ENCODE measurements around the gene EFEMP2. TPM values are rescaled to one million over a fixed set of nuclear protein-coding genes. Genes with fewer than 3 reads are reported as not detected.

The EFEMP2 gene
- total RNA-seq, 3 donors from 2014 or later (not counting 1 experiment from before 2014, with no cell fraction given) = 6.1 to 13.0 (median 9.8) TPM

DNA sequence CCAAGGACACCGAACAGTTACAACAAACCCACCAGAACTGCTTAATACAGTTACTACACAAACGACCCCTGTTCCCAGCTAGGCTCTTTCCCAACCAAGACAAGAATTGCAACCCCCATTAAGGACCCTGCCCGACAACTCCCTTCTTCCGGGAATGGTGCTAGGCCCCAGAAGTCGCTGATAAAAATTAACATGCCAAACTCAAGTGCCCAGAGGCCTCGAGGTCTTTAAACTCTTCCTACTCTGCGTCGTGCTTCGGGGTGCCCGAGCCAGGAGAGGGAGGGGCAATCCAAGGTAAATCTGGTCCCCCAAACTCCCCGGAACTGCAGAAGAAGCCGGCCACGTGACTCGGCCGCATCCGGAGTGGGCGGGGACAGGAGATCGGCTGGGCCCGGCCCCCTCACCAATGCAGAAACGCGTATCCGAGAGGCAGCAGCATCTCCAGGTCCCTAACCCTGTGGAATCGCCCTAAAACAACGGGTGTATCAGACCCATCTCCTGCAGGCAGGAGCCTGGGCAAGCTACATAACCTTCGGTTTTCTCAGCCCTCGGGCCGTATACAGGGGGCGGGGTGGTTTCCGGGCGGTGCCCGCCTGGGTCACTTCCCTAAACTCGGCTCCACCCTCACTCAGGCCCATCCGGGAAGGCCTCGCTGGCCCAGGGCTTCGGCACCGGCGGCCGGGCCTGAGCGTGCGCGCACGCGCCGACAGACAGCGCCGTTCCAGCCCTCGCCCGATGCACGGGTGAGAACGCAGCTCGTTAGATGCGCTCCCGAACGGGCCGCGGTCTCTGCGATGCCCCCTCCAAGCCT is 15.7 kb downstream of the EFEMP2 start:
- DNase-seq (peak; percentile 80 to 89), ATAC-seq (peak; percentile 9 to 36 (median 24))
- Mint-ChIP-seq H3K36me3 (peaks cover 7% of the 10 kb centered on the region), H3K4me1 (peaks cover 57 to 69% of the 10 kb centered on the region in 2 donors), H3K27me3 (ENCODE audit: low read depth in 2 of 2) (no peaks in the 10 kb centered on the region), H3K9me3 (no peaks in the 10 kb centered on the region), H3K4me3 (peak overlapping the region; percentile 92), H3K27ac (peak overlapping the region; percentile 94 to 98)
- 1% methylated on average over 57 of the region's 57 CpGs for WGBS (ENCODE audit: insufficient coverage)
- Histone ChIP-seq H3K27ac (ENCODE audit: low read length) (peak overlapping the region; percentile 55), H3K36me3 (ENCODE audit: control insufficient read depth, insufficient read depth, low read length) (peaks cover 42% of the 10 kb centered on the region), H3K9me3 (ENCODE audit: control insufficient read depth, insufficient read depth, low read length) (no peaks in the 10 kb centered on the region), H3K27me3 (ENCODE audit: control insufficient read depth, insufficient read depth, low read length) (no peaks in the 10 kb centered on the region), H3K4me1 (ENCODE audit: control insufficient read depth, insufficient read depth, low read length) (peaks cover 58% of the 10 kb centered on the region), H3K4me3 (ENCODE audit: low read length) (peak overlapping the region; percentile 77)
- TF ChIP-seq, protein P1, sequence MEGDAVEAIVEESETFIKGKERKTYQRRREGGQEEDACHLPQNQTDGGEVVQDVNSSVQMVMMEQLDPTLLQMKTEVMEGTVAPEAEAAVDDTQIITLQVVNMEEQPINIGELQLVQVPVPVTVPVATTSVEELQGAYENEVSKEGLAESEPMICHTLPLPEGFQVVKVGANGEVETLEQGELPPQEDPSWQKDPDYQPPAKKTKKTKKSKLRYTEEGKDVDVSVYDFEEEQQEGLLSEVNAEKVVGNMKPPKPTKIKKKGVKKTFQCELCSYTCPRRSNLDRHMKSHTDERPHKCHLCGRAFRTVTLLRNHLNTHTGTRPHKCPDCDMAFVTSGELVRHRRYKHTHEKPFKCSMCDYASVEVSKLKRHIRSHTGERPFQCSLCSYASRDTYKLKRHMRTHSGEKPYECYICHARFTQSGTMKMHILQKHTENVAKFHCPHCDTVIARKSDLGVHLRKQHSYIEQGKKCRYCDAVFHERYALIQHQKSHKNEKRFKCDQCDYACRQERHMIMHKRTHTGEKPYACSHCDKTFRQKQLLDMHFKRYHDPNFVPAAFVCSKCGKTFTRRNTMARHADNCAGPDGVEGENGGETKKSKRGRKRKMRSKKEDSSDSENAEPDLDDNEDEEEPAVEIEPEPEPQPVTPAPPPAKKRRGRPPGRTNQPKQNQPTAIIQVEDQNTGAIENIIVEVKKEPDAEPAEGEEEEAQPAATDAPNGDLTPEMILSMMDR (IDR thresholded peaks at IDR 0.05) = no peak
- intact Hi-C loops (cut with micrococcal nuclease) = loop anchor here (5.0 kb wide), 1 partner anchor 60 kb away; the partner anchor contains the start of genes C11orf68 and DRAP1

DNA sequence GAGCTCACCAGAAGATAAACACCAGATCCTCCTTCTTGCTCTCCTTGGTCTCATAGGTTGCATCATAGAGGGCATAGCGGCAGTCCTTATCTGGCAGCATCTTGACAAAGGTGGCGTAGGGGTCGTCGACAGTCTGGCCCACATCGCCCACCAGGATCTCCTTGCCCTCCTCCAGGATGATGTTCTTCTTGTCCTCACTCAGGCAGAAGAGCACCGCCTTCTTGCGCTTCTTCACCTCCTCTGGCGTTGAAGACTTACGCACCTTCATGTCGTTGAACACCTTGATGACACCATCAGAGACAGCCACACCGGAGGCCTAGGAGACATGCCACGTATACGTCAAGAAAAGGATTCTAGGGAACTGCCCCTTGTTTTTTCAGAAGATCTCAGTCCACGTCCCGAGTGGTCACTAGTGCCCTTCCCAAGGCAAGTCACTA is 16.7 kb downstream of the EFEMP2 start:
- Histone ChIP-seq H3K36me3 (ENCODE audit: control insufficient read depth, insufficient read depth, low read length) (peaks cover 52% of the 10 kb centered on the region), H3K27me3 (ENCODE audit: control insufficient read depth, insufficient read depth, low read length) (no peaks in the 10 kb centered on the region), H3K4me1 (ENCODE audit: control insufficient read depth, insufficient read depth, low read length) (peaks cover 48% of the 10 kb centered on the region), H3K9me3 (ENCODE audit: control insufficient read depth, insufficient read depth, low read length) (peaks cover 4% of the 10 kb centered on the region), H3K4me3 (ENCODE audit: low read length) (no peak overlapping the region), H3K27ac (ENCODE audit: low read length) (no peak overlapping the region)
- WGBS (ENCODE audit: insufficient coverage) = 80% methylated on average over 15 of the region's 15 CpGs
- no peak for ATAC-seq
- Mint-ChIP-seq H3K4me1 (peaks cover 57 to 67% of the 10 kb centered on the region in 2 donors), H3K27me3 (ENCODE audit: low read depth in 2 of 2) (no peaks in the 10 kb centered on the region), H3K36me3 (peaks cover 7% of the 10 kb centered on the region), H3K27ac (peak overlapping the region; percentile 94 to 98), H3K4me3 (peak overlapping the region; percentile 92), H3K9me3 (no peaks in the 10 kb centered on the region)
- TF ChIP-seq, protein P1 (IDR thresholded peaks at IDR 0.05) = no peak
- no peak for DNase-seq
- intact Hi-C loops (cut with micrococcal nuclease) = loop anchor here (5.0 kb wide), 1 partner anchor 61 kb away; the partner anchor contains the start of genes C11orf68 and DRAP1

DNA sequence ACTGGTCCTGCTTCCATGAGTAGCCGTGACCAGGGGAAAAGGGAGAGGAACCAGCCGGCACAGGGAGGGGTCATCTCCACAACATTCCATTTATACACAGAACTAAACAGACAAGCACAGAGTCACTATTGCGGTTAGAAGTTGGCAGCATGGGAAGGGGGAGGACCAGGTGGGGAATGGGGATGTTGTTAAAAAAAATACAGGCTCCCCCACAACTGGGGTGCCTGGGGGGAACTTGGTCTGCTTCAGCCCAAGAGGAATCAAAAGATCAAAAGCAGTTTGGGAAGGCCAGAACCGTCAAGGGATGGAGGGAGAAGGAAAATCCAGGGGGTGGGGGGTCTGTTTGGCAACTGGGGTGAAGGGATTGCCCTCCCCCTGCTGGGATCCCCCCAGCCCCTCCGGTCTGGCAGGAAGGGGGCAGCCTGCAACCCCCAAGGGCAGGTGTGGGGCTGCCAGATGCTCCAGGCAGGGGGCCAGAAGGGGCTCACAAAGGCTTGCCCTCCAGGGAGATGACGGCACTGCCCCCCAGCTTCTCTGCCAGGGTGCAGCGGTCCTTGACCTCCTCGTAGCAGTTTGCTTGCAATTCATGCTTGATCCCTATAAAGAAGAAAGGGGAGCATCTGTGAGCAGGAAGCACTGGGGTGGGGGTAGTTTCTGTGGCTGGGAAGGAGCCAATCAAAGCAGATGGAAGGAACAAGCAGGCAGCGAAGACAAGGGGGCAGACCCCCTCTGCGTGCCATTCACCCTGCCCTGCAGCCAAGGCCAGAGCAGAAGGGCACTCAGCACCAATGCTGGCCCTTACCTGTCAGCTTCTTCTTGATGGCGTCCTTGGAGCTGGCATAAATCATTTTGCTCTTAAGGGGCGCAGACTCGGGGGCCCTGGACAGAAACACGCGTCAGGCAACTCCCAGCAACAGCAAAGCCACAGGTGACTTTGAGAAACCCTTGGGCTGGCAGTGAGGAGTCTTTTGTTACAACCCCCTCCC is 17.5 kb downstream of the EFEMP2 start:
- TF ChIP-seq, protein P1 (IDR thresholded peaks at IDR 0.05) = no peak
- H3K9me3 ChIP-seq (ENCODE audit: control insufficient read depth, insufficient read depth, low read length) = peaks cover 4% of the 10 kb centered on the region
- peaks cover 45% of the 10 kb centered on the region for H3K4me1 ChIP-seq (ENCODE audit: control insufficient read depth, insufficient read depth, low read length)
- H3K4me3 Mint-ChIP-seq = peak overlapping the region; percentile 92
- peaks cover 49 to 59% of the 10 kb centered on the region in 2 donors for H3K4me1 Mint-ChIP-seq
- no peaks in the 10 kb centered on the region for H3K9me3 Mint-ChIP-seq
- peak overlapping the region; percentile 74 to 94 for H3K27ac Mint-ChIP-seq
- no peak overlapping the region for H3K4me3 ChIP-seq (ENCODE audit: low read length)
- peak in 1 of 2 donors; percentile 24 for DNase-seq
- peaks cover 54% of the 10 kb centered on the region for H3K36me3 ChIP-seq (ENCODE audit: control insufficient read depth, insufficient read depth, low read length)
- WGBS (ENCODE audit: insufficient coverage) = 81% methylated on average over 13 of the region's 15 CpGs
- intact Hi-C loops (cut with micrococcal nuclease) = loop anchor here (5.0 kb wide), 1 partner anchor 62 kb away; the partner anchor contains the start of genes C11orf68 and DRAP1
- H3K27ac ChIP-seq (ENCODE audit: low read length) = no peak overlapping the region
- ATAC-seq = no peak
- H3K27me3 ChIP-seq (ENCODE audit: control insufficient read depth, insufficient read depth, low read length) = no peaks in the 10 kb centered on the region
- peaks cover 7% of the 10 kb centered on the region for H3K36me3 Mint-ChIP-seq
- H3K27me3 Mint-ChIP-seq (ENCODE audit: low read depth in 2 of 2) = no peaks in the 10 kb centered on the region

Measured in natural killer cell (primary cell).